RWPE2 (cell line): ENCODE data around the gene GBP4.

Experiments
- ATAC-seq: fragments of 200-7000 bp; cut with Tn5 transposase; 3 replicates; pipeline ENCODE4 v1.9.1; 2021; ENCODE audit warnings: low read depth
- DNase-seq: peaks from one replicate; pipeline ENCODE4 v3.0.0-alpha.2; 2020; ENCODE audit warnings: low spot score
- H3K27ac ChIP-seq: fragments of 450-650 bp; 2 replicates; pipeline ENCODE4 v1.5.1; 2017; ENCODE audit warnings: mild to moderate bottlenecking; ENCODE audit not compliant: poor library complexity, severe bottlenecking
- H3K27me3 ChIP-seq: fragments of 250-450 bp; sonication (Bioruptor Pico); 2 replicates; pipeline ENCODE4 v1.5.1; 2021; ENCODE audit warnings: mild to moderate bottlenecking, moderate library complexity; ENCODE audit not compliant: insufficient read depth, poor library complexity, severe bottlenecking
- H3K36me3 ChIP-seq: fragments of 250-450 bp; sonication (Bioruptor Pico); 2 replicates; pipeline ENCODE4 v1.5.1; 2020; ENCODE audit warnings: low read depth, mild to moderate bottlenecking, moderate library complexity
- H3K4me1 ChIP-seq: fragments of 250-450 bp; sonication (Bioruptor Pico); 2 replicates; pipeline ENCODE4 v1.5.1; 2021; ENCODE audit warnings: mild to moderate bottlenecking, moderate library complexity; ENCODE audit not compliant: insufficient read depth, poor library complexity, severe bottlenecking
- H3K4me3 ChIP-seq: fragments of 250-450 bp; sonication (Bioruptor Pico); 2 replicates; pipeline ENCODE4 v1.5.1; 2021; ENCODE audit warnings: mild to moderate bottlenecking, moderate library complexity; ENCODE audit not compliant: severe bottlenecking
- H3K9me3 ChIP-seq: fragments of 250-450 bp; sonication (Bioruptor Pico); 2 replicates; pipeline ENCODE4 v1.5.1; 2021; ENCODE audit warnings: mild to moderate bottlenecking, moderate library complexity; ENCODE audit not compliant: severe bottlenecking
- TF ChIP-seq, protein P1 (sequence below): fragments of 450-650 bp; IDR thresholded peaks from one replicate; pipeline ENCODE4 v1.5.1; 2017; ENCODE audit warnings: mild to moderate bottlenecking, moderate library complexity; ENCODE audit not compliant: poor library complexity, severe bottlenecking

Gene GBP4

DNA sequence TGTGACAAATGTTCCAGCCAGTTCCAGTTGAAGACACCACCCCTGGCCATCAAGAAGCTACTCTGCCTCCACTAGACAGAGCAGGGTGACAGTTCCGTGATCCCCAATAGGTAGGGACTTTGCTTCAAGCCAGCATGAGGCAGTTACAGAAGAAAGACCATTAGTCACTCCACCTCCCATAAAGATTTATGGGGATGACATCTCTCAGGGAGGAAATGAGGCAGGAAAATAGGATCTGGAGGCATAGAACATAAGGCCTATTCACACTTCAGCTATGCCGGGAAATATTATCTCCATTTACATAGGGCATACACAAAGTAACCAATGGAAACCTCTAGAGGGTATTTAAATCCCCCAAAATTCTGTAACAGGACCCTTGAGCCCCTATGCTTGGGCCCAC is 19.4 kb downstream of the GBP4 start:
- Histone ChIP-seq H3K9me3 (no peaks in the 10 kb centered on the region), H3K36me3 (no peaks in the 10 kb centered on the region), H3K4me3 (no peak overlapping the region), H3K27me3 (no peaks in the 10 kb centered on the region), H3K27ac (no peak overlapping the region), H3K4me1 (no peaks in the 10 kb centered on the region)
- ATAC-seq (no peak), DNase-seq (no peak)
- TF ChIP-seq, protein P1, sequence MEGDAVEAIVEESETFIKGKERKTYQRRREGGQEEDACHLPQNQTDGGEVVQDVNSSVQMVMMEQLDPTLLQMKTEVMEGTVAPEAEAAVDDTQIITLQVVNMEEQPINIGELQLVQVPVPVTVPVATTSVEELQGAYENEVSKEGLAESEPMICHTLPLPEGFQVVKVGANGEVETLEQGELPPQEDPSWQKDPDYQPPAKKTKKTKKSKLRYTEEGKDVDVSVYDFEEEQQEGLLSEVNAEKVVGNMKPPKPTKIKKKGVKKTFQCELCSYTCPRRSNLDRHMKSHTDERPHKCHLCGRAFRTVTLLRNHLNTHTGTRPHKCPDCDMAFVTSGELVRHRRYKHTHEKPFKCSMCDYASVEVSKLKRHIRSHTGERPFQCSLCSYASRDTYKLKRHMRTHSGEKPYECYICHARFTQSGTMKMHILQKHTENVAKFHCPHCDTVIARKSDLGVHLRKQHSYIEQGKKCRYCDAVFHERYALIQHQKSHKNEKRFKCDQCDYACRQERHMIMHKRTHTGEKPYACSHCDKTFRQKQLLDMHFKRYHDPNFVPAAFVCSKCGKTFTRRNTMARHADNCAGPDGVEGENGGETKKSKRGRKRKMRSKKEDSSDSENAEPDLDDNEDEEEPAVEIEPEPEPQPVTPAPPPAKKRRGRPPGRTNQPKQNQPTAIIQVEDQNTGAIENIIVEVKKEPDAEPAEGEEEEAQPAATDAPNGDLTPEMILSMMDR = no peak

DNA sequence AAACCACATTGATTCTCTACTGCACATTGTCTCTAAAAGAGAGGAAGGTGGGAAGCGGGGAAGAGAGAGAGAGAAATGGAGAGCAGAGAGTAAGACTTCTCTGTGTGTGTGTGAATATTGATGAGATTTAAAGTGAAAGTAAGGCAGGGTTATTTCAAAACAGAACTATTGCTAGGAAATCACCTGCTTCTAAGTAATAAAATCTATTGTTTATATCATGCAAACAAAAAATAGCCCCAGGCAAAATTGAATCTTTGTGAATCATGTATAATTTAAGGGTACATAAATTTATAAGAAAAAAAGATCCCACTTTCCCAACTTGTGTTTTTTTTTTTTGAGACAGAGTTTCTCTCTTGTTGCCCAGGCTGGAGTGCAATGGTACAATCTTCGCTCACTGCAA is 21.8 kb downstream of the GBP4 start:
- H3K27me3 ChIP-seq = no peaks in the 10 kb centered on the region
- DNase-seq (no peak), ATAC-seq (no peak)
- no peaks in the 10 kb centered on the region for H3K4me1 ChIP-seq
- TF ChIP-seq, protein P1 = no peak
- H3K27ac ChIP-seq = no peak overlapping the region
- no peaks in the 10 kb centered on the region for H3K36me3 ChIP-seq
- H3K4me3 ChIP-seq = no peak overlapping the region
- no peaks in the 10 kb centered on the region for H3K9me3 ChIP-seq

DNA sequence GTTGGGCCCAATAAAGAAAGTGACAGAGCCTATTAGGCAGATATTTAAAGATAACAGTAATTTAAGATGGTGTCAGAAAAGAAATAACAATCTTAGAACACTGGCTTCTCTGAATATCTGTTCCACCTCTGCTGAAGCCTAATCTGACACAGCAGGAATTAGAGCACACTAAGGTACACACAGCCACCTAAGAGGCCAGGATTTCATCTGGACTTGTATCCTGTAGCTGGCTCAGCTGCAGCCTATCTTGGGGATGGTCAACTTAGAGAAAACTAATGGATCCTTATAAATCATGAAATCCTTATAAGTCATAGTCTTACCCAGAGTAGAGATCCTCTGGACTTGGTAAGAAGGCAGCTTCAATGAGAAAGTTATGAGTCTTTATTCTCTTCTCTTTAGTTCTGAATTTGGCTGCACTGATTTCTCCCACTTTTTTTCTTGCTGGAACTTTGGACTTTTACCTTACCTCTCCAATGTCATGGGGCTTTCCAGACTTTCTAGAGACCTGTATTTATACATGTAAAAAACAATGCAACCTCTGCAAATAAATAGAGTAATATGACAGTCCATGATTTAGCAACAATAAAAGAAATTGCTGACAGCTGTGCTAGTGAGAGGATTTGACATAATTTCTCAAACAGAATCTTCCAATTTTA is 23.0 kb downstream of the GBP4 start, which contains the start of gene GBP7:
Gene GBP7 (minus strand): TSS at position 403 of the 656 bp plus-strand sequence. CDS start 4,068 bp downstream, outside the sequence.
- no peak within 1 kb of the TSS for H3K4me3 ChIP-seq
- DNase-seq = no peak
- H3K27ac ChIP-seq = no peak within 1 kb of the TSS
- H3K9me3 ChIP-seq = no peaks in the 10 kb centered on the region
- H3K27me3 ChIP-seq = no peaks in the 10 kb centered on the region
- no peaks in the 10 kb centered on the region for H3K4me1 ChIP-seq
- TF ChIP-seq, protein P1 = no peak
- no peaks in the 10 kb centered on the region for H3K36me3 ChIP-seq
- ATAC-seq = no peak

DNA sequence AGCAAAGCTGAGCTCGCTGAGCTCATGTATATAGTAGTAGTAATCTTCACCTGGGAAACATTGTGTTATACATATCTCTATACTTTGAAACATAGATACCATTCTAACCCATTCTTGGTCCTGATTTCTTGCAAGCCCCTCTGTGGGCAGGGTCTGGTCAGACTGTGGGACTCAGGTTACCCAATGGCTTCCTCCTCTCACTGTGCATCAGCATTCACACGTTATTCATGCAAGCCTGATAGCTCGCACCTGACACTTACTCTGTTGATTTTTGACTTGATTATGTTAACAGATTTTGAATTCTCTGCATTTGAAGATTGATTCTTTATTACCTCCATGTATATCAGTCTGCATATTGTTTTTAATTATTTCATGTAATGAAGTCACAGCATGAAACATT is 24.3 kb downstream of the GBP4 start:
- H3K4me3 ChIP-seq = no peak overlapping the region
- no peaks in the 10 kb centered on the region for H3K36me3 ChIP-seq
- H3K9me3 ChIP-seq = no peaks in the 10 kb centered on the region
- no peaks in the 10 kb centered on the region for H3K27me3 ChIP-seq
- H3K27ac ChIP-seq = no peak overlapping the region
- no peak for DNase-seq
- ATAC-seq = no peak
- no peaks in the 10 kb centered on the region for H3K4me1 ChIP-seq
- TF ChIP-seq, protein P1 = no peak

DNA sequence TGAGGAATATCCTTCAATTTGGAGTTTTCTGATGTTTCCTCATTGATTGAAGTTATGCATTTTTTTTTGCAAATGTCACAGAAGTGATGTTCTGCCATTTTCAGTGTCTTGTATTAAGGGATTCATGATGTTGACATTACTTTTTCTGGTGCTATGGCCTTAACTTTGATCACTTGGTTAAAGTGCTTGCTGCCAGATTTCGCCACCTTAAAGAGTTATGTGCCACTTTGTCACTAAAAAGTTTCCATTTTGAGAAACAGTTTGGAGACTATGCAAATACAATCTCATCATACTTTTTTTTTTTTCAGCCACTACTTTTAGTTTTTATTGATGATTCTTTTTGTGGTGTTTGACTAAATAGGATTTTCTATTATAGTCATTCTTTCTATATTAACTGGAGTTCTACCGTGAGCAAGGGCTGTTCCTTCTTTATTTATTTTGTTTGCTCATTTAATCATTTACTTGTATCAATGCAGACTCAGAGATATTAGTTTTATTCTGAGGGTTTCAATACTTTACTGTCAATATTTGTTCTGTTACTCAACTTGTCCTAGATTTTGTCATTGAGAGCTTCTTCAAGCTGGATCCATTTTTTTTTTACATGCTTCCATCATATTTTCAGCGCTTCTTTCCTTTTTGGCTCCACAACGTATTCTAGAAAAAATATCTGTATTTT is 26.1 kb downstream of the GBP4 start:
- Histone ChIP-seq H3K36me3 (no peaks in the 10 kb centered on the region), H3K4me3 (no peak overlapping the region), H3K27ac (no peak overlapping the region), H3K4me1 (no peaks in the 10 kb centered on the region), H3K27me3 (no peaks in the 10 kb centered on the region), H3K9me3 (no peaks in the 10 kb centered on the region)
- ATAC-seq = no peak
- DNase-seq = no peak
- TF ChIP-seq, protein P1 = no peak
